H1 (cell line): Measurements from ENCODE around the gene TFCP2L1.

Experiments
- CBX5 ChIP-seq: fragments of 300-800, 300-1000 bp; sonication (generic); IDR thresholded peaks from 2 replicates; pipeline ENCODE4 v1.7.1; 2016; ENCODE audit warnings: antibody characterized with exemption, low read length, low read depth
- POLR2A ChIP-seq, 2 experiments: IDR thresholded peaks; 1 replicate in 1 of 2; 2 replicates in 1 of 2; pipeline ENCODE4 v1.6.1; 2011; ENCODE audit warnings: low read depth in 2 of 2, low read length in 2 of 2, mild to moderate bottlenecking in 2 of 2; ENCODE audit errors: control extremely low read depth in 1 of 2
- POLR2AphosphoS5 ChIP-seq: IDR thresholded peaks from 2 replicates; pipeline ENCODE4 v1.6.1; 2011; ENCODE audit warnings: low read depth, low read length
- RAD21 ChIP-seq, 2 experiments: IDR thresholded peaks in 1 of 2; conservative IDR thresholded peaks in 1 of 2; 2 replicates each; pipeline ENCODE4 v1.6.1; 2011; ENCODE audit warnings: low read depth in 2 of 2, low read length in 2 of 2, improper control_type of control experiment in 1 of 2, inconsistent platforms in 1 of 2, mild to moderate bottlenecking in 1 of 2, moderate library complexity in 1 of 2
- TF ChIP-seq, protein P1 (sequence below), 3 experiments: IDR thresholded peaks; 1 replicate in 2 of 3; 2 replicates in 1 of 3; pipeline versions ENCODE4 v1.5.1 to v1.6.1; 2011; ENCODE audit warnings: low read length in 3 of 3, mild to moderate bottlenecking in 3 of 3, inconsistent platforms in 2 of 3, low read depth in 1 of 3, moderate library complexity in 1 of 3; ENCODE audit not compliant: insufficient read depth in 1 of 3; ENCODE audit errors: control extremely low read depth in 1 of 3

DNA sequence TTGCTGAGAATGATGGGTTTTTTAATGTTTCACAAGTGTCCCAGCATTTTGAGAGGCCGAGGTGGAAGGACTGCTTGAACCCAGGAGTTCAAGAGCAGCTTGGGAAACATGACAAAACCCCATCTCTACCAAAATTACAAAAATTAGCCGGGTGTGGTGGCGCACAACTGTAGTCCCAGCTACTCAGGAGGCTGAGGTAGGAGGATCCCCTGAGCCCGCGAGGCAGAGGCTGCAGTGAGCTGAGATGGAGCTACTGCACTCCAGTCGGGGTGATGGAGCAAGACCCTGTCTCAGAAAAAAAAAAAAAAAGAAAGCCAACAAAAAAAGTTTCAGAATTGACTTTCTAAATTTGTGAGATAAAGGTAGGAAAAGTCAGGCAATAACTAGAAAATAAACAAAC lies 8.7 kb downstream of the TFCP2L1 start:
- TF ChIP-seq POLR2A (IDR thresholded peaks at IDR 0.05; ENCODE audit: control extremely low read depth in 1 of 2, low read depth in 2 of 2, low read length in 2 of 2) (no peak), POLR2AphosphoS5 (no peak), CBX5 (no peak), RAD21 (IDR thresholded peaks at IDR 0.05 in 1 of 2, conservative IDR thresholded peaks at IDR 0.05 in 1 of 2; ENCODE audit: low read depth in 2 of 2, low read length in 2 of 2) (no peak)
- TF ChIP-seq, protein P1, sequence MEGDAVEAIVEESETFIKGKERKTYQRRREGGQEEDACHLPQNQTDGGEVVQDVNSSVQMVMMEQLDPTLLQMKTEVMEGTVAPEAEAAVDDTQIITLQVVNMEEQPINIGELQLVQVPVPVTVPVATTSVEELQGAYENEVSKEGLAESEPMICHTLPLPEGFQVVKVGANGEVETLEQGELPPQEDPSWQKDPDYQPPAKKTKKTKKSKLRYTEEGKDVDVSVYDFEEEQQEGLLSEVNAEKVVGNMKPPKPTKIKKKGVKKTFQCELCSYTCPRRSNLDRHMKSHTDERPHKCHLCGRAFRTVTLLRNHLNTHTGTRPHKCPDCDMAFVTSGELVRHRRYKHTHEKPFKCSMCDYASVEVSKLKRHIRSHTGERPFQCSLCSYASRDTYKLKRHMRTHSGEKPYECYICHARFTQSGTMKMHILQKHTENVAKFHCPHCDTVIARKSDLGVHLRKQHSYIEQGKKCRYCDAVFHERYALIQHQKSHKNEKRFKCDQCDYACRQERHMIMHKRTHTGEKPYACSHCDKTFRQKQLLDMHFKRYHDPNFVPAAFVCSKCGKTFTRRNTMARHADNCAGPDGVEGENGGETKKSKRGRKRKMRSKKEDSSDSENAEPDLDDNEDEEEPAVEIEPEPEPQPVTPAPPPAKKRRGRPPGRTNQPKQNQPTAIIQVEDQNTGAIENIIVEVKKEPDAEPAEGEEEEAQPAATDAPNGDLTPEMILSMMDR (IDR thresholded peaks at IDR 0.05; ENCODE audit: control extremely low read depth in 1 of 3, insufficient read depth in 1 of 3, low read depth in 1 of 3, low read length in 3 of 3), result no peak
